Measurements from ENCODE around the gene CHD9.

CHD9 gene

DNA sequence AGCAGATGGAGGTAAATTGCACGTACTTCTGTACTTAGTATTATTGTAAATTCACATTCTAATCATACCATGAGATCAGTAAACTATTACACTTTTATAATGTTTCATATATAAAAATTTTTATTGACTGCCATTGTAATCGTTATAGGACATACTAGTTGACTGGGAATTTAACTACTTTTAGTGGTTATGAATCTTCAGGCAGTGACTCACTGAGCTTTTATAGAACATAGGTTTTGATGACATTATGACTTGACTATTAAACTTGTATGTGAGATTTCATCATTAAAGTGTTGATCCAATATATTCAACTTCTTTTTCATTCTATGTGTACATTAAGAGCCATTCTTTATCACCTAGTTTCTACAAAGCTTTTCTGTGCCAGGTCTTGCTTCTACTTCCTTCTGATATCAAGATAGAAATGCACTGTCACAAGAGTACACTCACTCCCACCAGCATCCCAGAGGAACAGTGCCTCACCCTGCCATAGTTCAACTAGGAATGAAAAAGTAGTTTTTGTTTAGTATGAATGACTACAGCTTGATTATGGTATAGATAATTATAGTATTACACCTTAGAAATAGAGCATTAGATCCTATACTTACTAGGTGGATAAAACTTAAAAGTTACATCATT lies 237.1 kb downstream of the CHD9 start:
- Histone ChIP-seq H3F3A (ENCODE audit: insufficient read depth, low read length) (no peaks in the 10 kb centered on the region), H2AFZ (ENCODE audit: low read length) (no peak overlapping the region), H3K9ac (ENCODE audit: low read length) (no peak overlapping the region), H3K9me2 (ENCODE audit: low read depth, low read length) (no peaks in the 10 kb centered on the region), H3K27ac (ENCODE audit: low read depth, low read length, poor library complexity, severe bottlenecking) (no peak overlapping the region), H3K79me2 (ENCODE audit: insufficient read depth, low read length) (no peaks in the 10 kb centered on the region), H3K9me3 (ENCODE audit: low read length) (no peaks in the 10 kb centered on the region), H3K27me3 (ENCODE audit: insufficient read depth, low read length) (no peaks in the 10 kb centered on the region), H3K36me3 (ENCODE audit: insufficient read depth, low read length) (peaks cover 79% of the 10 kb centered on the region), H4K20me1 (ENCODE audit: insufficient read depth, low read length) (no peaks in the 10 kb centered on the region), H3K4me1 (ENCODE audit: insufficient read depth, low read length, severe bottlenecking) (no peaks in the 10 kb centered on the region), H3K4me3 (ENCODE audit: low read depth, low read length, poor library complexity, severe bottlenecking) (no peak overlapping the region), H3K4me2 (ENCODE audit: low read length) (no peak overlapping the region)
- no peak for TF ChIP-seq EZH2 (IDR thresholded peaks at IDR 0.05; ENCODE audit: borderline replicate concordance, low read length)
- TF ChIP-seq, protein P1, sequence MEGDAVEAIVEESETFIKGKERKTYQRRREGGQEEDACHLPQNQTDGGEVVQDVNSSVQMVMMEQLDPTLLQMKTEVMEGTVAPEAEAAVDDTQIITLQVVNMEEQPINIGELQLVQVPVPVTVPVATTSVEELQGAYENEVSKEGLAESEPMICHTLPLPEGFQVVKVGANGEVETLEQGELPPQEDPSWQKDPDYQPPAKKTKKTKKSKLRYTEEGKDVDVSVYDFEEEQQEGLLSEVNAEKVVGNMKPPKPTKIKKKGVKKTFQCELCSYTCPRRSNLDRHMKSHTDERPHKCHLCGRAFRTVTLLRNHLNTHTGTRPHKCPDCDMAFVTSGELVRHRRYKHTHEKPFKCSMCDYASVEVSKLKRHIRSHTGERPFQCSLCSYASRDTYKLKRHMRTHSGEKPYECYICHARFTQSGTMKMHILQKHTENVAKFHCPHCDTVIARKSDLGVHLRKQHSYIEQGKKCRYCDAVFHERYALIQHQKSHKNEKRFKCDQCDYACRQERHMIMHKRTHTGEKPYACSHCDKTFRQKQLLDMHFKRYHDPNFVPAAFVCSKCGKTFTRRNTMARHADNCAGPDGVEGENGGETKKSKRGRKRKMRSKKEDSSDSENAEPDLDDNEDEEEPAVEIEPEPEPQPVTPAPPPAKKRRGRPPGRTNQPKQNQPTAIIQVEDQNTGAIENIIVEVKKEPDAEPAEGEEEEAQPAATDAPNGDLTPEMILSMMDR (IDR thresholded peaks at IDR 0.05; ENCODE audit: low read length): no peak

- no peak overlapping the region for H3K27ac ChIP-seq (ENCODE audit: low read depth, low read length, poor library complexity, severe bottlenecking)
- H3K36me3 ChIP-seq (ENCODE audit: insufficient read depth, low read length): peaks cover 65% of the 10 kb centered on the region
- no peaks in the 10 kb centered on the region for H3K9me3 ChIP-seq (ENCODE audit: low read length)
Measured at GRCh38 chr16:53297477-53297876, 242.7 kb downstream of the CHD9 start.

GRCh38 chr16:53304334-53304733 lies 249.5 kb downstream of the CHD9 start:
- H3K9me2 ChIP-seq (ENCODE audit: low read depth, low read length): no peaks in the 10 kb centered on the region
- H3K36me3 ChIP-seq (ENCODE audit: insufficient read depth, low read length): peaks cover 57% of the 10 kb centered on the region

More at GRCh38 chr16:53297477-53297876, 242.7 kb downstream of the CHD9 start:
- Histone ChIP-seq H2AFZ (ENCODE audit: low read length) (no peak overlapping the region), H4K20me1 (ENCODE audit: insufficient read depth, low read length) (no peaks in the 10 kb centered on the region), H3K9ac (ENCODE audit: low read length) (no peak overlapping the region), H3K9me2 (ENCODE audit: low read depth, low read length) (no peaks in the 10 kb centered on the region), H3K27me3 (ENCODE audit: insufficient read depth, low read length) (no peaks in the 10 kb centered on the region), H3K4me1 (ENCODE audit: insufficient read depth, low read length, severe bottlenecking) (no peaks in the 10 kb centered on the region), H3K4me3 (ENCODE audit: low read depth, low read length, poor library complexity, severe bottlenecking) (no peak overlapping the region), H3K4me2 (ENCODE audit: low read length) (no peak overlapping the region), H3K79me2 (ENCODE audit: insufficient read depth, low read length) (no peaks in the 10 kb centered on the region), H3F3A (ENCODE audit: insufficient read depth, low read length) (no peaks in the 10 kb centered on the region)
- no peak for TF ChIP-seq EZH2 (IDR thresholded peaks at IDR 0.05; ENCODE audit: borderline replicate concordance, low read length)
- TF ChIP-seq, protein P1 (IDR thresholded peaks at IDR 0.05; ENCODE audit: low read length): no peak

More at GRCh38 chr16:53304334-53304733, 249.5 kb downstream of the CHD9 start:
- Histone ChIP-seq H3K9me3 (ENCODE audit: low read length) (no peaks in the 10 kb centered on the region), H3F3A (ENCODE audit: insufficient read depth, low read length) (no peaks in the 10 kb centered on the region), H3K9ac (ENCODE audit: low read length) (no peak overlapping the region), H4K20me1 (ENCODE audit: insufficient read depth, low read length) (no peaks in the 10 kb centered on the region), H2AFZ (ENCODE audit: low read length) (no peak overlapping the region), H3K27me3 (ENCODE audit: insufficient read depth, low read length) (no peaks in the 10 kb centered on the region), H3K27ac (ENCODE audit: low read depth, low read length, poor library complexity, severe bottlenecking) (no peak overlapping the region), H3K4me1 (ENCODE audit: insufficient read depth, low read length, severe bottlenecking) (no peaks in the 10 kb centered on the region), H3K4me3 (ENCODE audit: low read depth, low read length, poor library complexity, severe bottlenecking) (no peak overlapping the region), H3K4me2 (ENCODE audit: low read length) (no peak overlapping the region), H3K79me2 (ENCODE audit: insufficient read depth, low read length) (no peaks in the 10 kb centered on the region)
- TF ChIP-seq EZH2 (IDR thresholded peaks at IDR 0.05; ENCODE audit: borderline replicate concordance, low read length): no peak
- TF ChIP-seq, protein P1 (IDR thresholded peaks at IDR 0.05; ENCODE audit: low read length): no peak

Measured in OCI-LY1 (cell line).